ENCODE measurements around the gene FILIP1. TPM values are rescaled to one million over a fixed set of nuclear protein-coding genes. Genes with fewer than 3 reads are reported as not detected.

The FILIP1 gene
- total and polyA plus RNA-seq, 10 of the 15 experiments (the other 5 are each of a cell fraction or from before 2014, with no cell fraction given) = 0.23 to 2.0 (median 0.44) TPM

DNA sequence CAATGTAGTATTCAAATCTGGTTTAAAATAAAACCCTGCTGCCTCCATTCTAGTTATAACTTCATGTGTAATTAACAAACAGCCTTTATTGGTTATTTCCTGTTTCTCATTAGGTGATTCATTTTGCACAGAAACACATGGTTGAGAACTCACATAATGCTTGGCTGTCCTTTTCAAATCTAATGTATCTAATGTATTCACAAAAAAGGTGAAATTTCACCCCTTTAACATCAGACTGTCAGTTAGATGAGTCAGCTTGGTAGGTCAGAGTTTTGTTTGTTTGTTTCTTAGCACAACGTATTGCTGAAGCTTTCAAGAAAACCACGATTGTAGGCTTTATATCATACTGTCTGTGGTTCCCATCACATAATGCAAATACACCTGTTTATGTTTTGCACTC lies 130.3 kb downstream of the FILIP1 start (continued):
- no peak for TF ChIP-seq POLR2AphosphoS2 (IDR thresholded peaks at IDR 0.05; ENCODE audit: low read depth, low read length)

DNA sequence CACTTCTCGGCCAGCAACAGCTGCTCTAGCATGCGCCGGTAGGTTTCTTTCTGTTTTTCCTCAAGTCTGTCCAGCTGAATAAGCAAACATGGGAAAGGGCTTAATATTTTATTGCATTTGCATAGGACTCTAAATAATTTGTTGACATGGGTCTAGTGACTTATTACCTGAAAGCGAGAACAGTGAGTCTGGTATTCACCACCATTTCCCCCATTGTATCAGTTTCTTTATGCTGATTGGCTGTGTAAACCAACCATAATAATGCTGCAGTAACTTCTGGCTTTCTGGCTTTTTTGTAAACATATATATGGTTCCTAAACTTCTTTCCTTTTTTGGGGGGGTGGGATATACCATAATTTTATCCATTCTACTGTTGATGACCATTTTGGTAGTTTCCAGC lies 140.0 kb downstream of the FILIP1 start:
- no TSS peak for BruUV-seq (replicated peaks)
- H3K79me2 ChIP-seq (ENCODE audit: control insufficient read depth, insufficient read depth, low read length) = no peaks in the 10 kb centered on the region
- RAD21 ChIA-PET (ENCODE audit: unreplicated experiment) = no interaction called here
- H3K36me3 ChIP-seq (ENCODE audit: control insufficient read depth in 2 of 2, insufficient read depth in 2 of 2, low read length in 1 of 2) = no peaks in the 10 kb centered on the region
- POLR2A ChIA-PET = no interaction called here
- CTCF ChIA-PET = interaction anchor here (0.9 to 2.2 kb wide), 2 partner anchors 15 to 58 kb away, joined by 4 to 8 read pairs; no protein-coding TSS in a partner anchor
- no peak overlapping the region for H2AFZ ChIP-seq (ENCODE audit: control insufficient read depth, low read depth, low read length)
- H3K9ac ChIP-seq (ENCODE audit: control insufficient read depth, insufficient read depth, low read length) = no peak overlapping the region
- SMC1A ChIA-PET (ENCODE audit: uncharacterized antibody, unreplicated experiment) = interaction anchor here (0.9 to 1.7 kb wide), 5 partner anchors 10 to 175 kb away, joined by 3 to 9 read pairs (median 5); no protein-coding TSS in a partner anchor
- no peaks in the 10 kb centered on the region for H3K4me1 ChIP-seq (ENCODE audit: control insufficient read depth, insufficient read depth, low read length)
- H3K4me3 ChIP-seq = no peak overlapping the region
- DNase-seq (ENCODE audit: low read depth, low spot score) (no peak), FAIRE-seq (no peak), ATAC-seq (no peak)
- no peaks in the 10 kb centered on the region for H4K20me1 ChIP-seq (ENCODE audit: control insufficient read depth, insufficient read depth)
- H3K27ac ChIP-seq (ENCODE audit: control insufficient read depth, insufficient read depth) = no peak overlapping the region
- H3K9me3 ChIP-seq (replicated peaks; ENCODE audit: control insufficient read depth, insufficient read depth, low read length) = no peaks in the 10 kb centered on the region
- WGBS (ENCODE audit: insufficient coverage, insufficient replicate concordance, low lambda C conversion rate, missing lambda C conversion rate) = 96% methylated on average over 4 of the region's 4 CpGs
- no peak overlapping the region for H3K4me2 ChIP-seq (ENCODE audit: control insufficient read depth, insufficient read depth)
- in situ Hi-C loops (cut with MboI) = no loop called here
- no peaks in the 10 kb centered on the region for H3K27me3 ChIP-seq (replicated peaks in 1 of 2; ENCODE audit: control insufficient read depth in 2 of 2, insufficient read depth in 2 of 2, low read length in 1 of 2)
- intact Hi-C loops (cut with micrococcal nuclease; ENCODE audit: unreplicated experiment) = no loop called here
- no peak for TF ChIP-seq SUZ12 (IDR thresholded peaks at IDR 0.05; ENCODE audit: unreplicated experiment)
- no peak for TF ChIP-seq BCL11A (IDR thresholded peaks at IDR 0.05; ENCODE audit: low read depth, low read length)
- TF ChIP-seq, protein P1, sequence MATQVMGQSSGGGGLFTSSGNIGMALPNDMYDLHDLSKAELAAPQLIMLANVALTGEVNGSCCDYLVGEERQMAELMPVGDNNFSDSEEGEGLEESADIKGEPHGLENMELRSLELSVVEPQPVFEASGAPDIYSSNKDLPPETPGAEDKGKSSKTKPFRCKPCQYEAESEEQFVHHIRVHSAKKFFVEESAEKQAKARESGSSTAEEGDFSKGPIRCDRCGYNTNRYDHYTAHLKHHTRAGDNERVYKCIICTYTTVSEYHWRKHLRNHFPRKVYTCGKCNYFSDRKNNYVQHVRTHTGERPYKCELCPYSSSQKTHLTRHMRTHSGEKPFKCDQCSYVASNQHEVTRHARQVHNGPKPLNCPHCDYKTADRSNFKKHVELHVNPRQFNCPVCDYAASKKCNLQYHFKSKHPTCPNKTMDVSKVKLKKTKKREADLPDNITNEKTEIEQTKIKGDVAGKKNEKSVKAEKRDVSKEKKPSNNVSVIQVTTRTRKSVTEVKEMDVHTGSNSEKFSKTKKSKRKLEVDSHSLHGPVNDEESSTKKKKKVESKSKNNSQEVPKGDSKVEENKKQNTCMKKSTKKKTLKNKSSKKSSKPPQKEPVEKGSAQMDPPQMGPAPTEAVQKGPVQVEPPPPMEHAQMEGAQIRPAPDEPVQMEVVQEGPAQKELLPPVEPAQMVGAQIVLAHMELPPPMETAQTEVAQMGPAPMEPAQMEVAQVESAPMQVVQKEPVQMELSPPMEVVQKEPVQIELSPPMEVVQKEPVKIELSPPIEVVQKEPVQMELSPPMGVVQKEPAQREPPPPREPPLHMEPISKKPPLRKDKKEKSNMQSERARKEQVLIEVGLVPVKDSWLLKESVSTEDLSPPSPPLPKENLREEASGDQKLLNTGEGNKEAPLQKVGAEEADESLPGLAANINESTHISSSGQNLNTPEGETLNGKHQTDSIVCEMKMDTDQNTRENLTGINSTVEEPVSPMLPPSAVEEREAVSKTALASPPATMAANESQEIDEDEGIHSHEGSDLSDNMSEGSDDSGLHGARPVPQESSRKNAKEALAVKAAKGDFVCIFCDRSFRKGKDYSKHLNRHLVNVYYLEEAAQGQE (IDR thresholded peaks at IDR 0.05; ENCODE audit: low read depth, low read length) = no peak
- TF ChIP-seq STAT3 (IDR thresholded peaks at IDR 0.05; ENCODE audit: low read depth, low read length) = no peak
- TF ChIP-seq NFIC (IDR thresholded peaks at IDR 0.05; ENCODE audit: low read depth, low read length) = no peak
- TF ChIP-seq NFYB (IDR thresholded peaks at IDR 0.05; ENCODE audit: insufficient read depth, low read depth, low read length) = no peak
- no peak for TF ChIP-seq ZNF622 (IDR thresholded peaks at IDR 0.05)
- TF ChIP-seq, protein P2, sequence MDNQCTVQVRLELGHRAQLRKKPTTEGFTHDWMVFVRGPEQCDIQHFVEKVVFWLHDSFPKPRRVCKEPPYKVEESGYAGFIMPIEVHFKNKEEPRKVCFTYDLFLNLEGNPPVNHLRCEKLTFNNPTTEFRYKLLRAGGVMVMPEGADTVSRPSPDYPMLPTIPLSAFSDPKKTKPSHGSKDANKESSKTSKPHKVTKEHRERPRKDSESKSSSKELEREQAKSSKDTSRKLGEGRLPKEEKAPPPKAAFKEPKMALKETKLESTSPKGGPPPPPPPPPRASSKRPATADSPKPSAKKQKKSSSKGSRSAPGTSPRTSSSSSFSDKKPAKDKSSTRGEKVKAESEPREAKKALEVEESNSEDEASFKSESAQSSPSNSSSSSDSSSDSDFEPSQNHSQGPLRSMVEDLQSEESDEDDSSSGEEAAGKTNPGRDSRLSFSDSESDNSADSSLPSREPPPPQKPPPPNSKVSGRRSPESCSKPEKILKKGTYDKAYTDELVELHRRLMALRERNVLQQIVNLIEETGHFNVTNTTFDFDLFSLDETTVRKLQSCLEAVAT (IDR thresholded peaks at IDR 0.05) = no peak
- TF ChIP-seq, protein P3, sequence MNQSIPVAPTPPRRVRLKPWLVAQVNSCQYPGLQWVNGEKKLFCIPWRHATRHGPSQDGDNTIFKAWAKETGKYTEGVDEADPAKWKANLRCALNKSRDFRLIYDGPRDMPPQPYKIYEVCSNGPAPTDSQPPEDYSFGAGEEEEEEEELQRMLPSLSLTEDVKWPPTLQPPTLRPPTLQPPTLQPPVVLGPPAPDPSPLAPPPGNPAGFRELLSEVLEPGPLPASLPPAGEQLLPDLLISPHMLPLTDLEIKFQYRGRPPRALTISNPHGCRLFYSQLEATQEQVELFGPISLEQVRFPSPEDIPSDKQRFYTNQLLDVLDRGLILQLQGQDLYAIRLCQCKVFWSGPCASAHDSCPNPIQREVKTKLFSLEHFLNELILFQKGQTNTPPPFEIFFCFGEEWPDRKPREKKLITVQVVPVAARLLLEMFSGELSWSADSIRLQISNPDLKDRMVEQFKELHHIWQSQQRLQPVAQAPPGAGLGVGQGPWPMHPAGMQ (IDR thresholded peaks at IDR 0.05; ENCODE audit: borderline replicate concordance) = no peak
- no peak for TF ChIP-seq MEF2A (IDR thresholded peaks at IDR 0.05; ENCODE audit: insufficient read depth, low read depth, low read length)
- TF ChIP-seq, protein P4, sequence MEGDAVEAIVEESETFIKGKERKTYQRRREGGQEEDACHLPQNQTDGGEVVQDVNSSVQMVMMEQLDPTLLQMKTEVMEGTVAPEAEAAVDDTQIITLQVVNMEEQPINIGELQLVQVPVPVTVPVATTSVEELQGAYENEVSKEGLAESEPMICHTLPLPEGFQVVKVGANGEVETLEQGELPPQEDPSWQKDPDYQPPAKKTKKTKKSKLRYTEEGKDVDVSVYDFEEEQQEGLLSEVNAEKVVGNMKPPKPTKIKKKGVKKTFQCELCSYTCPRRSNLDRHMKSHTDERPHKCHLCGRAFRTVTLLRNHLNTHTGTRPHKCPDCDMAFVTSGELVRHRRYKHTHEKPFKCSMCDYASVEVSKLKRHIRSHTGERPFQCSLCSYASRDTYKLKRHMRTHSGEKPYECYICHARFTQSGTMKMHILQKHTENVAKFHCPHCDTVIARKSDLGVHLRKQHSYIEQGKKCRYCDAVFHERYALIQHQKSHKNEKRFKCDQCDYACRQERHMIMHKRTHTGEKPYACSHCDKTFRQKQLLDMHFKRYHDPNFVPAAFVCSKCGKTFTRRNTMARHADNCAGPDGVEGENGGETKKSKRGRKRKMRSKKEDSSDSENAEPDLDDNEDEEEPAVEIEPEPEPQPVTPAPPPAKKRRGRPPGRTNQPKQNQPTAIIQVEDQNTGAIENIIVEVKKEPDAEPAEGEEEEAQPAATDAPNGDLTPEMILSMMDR (IDR thresholded peaks at IDR 0.05 in 2 of 3, conservative IDR thresholded peaks at IDR 0.05 in 1 of 3; ENCODE audit: control insufficient read depth in 2 of 3, extremely low read depth in 1 of 3, insufficient read depth in 1 of 3, low read depth in 3 of 3, low read length in 3 of 3) = no peak

Measured in GM12878 (cell line).